Activated CD4-positive, CD25-positive, alpha-beta regulatory T cell treated with anti-CD3 and anti-CD28 coated beads, Interleukin-2, amount 50 U/mL, for 24 hours (primary cell): Measurements from ENCODE around the gene GNAI3.

Source experiments
- ATAC-seq, 2 donors: fragments of 150-1000 bp; cut with Tn5 transposase; one replicate each; pipeline ENCODE4 v1.10.0; 2021; ENCODE audit warnings: mild to moderate bottlenecking in 1 of 2, moderate library complexity in 1 of 2

Gene GNAI3

GRCh38 chr1:109527098-109527811 lies 21.2 kb upstream of the GNAI3 start:
- ATAC-seq: peak in 1 of 2 donors; percentile 21

GRCh38 chr1:109527846-109528695 lies 20.3 kb upstream of the GNAI3 start:
- no peak for ATAC-seq

GRCh38 chr1:109528712-109529111 lies 19.7 kb upstream of the GNAI3 start:
- no peak for ATAC-seq

- ATAC-seq: no peak
Measured at GRCh38 chr1:109529881-109530456, 18.4 kb upstream of the GNAI3 start.

GRCh38 chr1:109530457-109531087 lies 17.8 kb upstream of the GNAI3 start:
- no peak for ATAC-seq

GRCh38 chr1:109531380-109531779 lies 17.0 kb upstream of the GNAI3 start:
- no peak for ATAC-seq

GRCh38 chr1:109531826-109532364 lies 16.5 kb upstream of the GNAI3 start:
- no peak for ATAC-seq

- peak; percentile 88 to 90 for ATAC-seq
Measured at GRCh38 chr1:109532365-109533136, 15.9 kb upstream of the GNAI3 start.

GRCh38 chr1:109534307-109534858 lies 14.0 kb upstream of the GNAI3 start:
- no peak for ATAC-seq

GRCh38 chr1:109535481-109535880 lies 12.9 kb upstream of the GNAI3 start:
- ATAC-seq: no peak

- no peak for ATAC-seq
Measured at GRCh38 chr1:109535971-109536491, 12.4 kb upstream of the GNAI3 start.

GRCh38 chr1:109537450-109538178 lies 10.8 kb upstream of the GNAI3 start:
- ATAC-seq: no peak

GRCh38 chr1:109538827-109539555 lies 9.4 kb upstream of the GNAI3 start:
- no peak for ATAC-seq

- no peak for ATAC-seq
Measured at GRCh38 chr1:109539676-109540075, 8.7 kb upstream of the GNAI3 start, which contains the start of gene GPR61. Gene GPR61 (plus strand): TSS chr1:109539872. CDS start chr1:109543023, 3,151 bp downstream.

- ATAC-seq: no peak
Measured at GRCh38 chr1:109541102-109541501, 7.3 kb upstream of the GNAI3 start.

GRCh38 chr1:109542657-109543056 lies 5.8 kb upstream of the GNAI3 start:
- no peak for ATAC-seq

GRCh38 chr1:109543283-109543987 lies 5.0 kb upstream of the GNAI3 start:
- ATAC-seq: no peak

GRCh38 chr1:109543988-109544735 lies 4.3 kb upstream of the GNAI3 start:
- no peak for ATAC-seq
